HG02943 (cell line): Measurements from ENCODE around the gene CACNA1C.

Experiments used
- ATAC-seq: cut with Tn5 transposase; IDR thresholded peaks from one replicate; pipeline ENCODE4 v1.9.1; 2021; ENCODE audit warnings: mild to moderate bottlenecking, low read depth, moderate library complexity; ENCODE audit not compliant: unreplicated experiment

Gene CACNA1C

DNA sequence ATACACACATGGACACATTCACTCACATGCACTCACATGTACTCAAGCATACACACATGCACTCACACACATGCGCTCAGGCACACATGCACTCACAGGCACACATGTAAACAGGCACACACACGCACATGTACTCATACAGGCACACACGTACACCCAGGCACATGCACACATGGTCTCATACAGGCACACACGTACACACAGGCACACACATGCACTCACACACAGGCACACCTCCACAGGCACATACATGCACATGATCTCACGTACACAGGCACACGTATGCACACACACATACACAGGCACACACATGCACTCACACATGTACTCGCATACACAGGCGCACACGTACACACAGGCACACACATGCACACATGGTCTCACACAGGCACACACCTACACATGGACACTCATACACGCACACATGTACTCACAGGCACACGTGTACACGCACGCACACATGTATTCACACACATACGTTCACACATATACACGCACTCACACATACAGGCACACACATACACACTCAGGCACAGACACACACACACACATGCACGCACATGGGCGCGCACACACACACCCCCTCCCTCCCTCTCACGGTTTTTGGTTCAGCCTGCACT, 138.9 kb downstream of the CACNA1C start:
- ATAC-seq: no peak

DNA sequence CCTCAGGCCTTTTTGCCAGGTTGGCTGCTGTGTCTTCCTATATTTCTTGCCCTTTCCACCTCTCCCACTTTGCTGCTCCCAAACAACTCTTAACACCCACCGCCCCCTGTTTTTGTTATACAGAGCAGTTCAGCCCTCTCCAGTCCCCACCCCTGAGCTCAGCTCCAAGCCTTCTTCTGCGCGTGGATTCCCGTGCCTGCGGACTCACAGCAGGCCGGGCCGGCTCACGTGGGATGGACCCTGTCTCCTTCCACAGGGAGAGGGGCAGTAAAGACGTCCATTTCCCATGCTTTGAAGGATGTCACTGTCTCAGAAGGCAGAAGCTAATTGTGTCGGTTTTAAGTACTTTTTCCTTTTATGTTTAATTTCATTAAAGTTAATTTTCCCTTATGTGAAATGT, 139.4 kb downstream of the CACNA1C start:
- ATAC-seq: no peak

DNA sequence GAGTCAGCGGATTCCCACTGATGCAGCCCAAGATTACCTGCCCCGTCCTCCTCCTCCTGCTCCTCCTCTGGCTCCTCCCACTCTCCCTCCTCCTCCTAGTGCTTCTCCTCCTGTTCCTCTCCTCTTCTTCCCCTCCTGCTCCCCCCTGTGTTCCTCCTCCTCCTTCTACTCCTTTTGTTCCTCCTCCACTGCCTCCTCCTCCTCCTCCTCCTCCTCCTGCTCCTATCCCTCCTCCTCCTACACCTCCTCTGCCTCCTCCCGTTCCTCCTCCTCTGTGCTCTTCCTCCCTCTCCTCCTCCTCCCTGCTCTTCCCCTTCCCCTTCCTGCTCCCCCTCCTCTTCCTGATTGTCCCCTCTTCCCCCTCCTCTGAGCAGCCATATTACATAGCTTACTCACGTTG, 141.3 kb downstream of the CACNA1C start:
- no peak for ATAC-seq

DNA sequence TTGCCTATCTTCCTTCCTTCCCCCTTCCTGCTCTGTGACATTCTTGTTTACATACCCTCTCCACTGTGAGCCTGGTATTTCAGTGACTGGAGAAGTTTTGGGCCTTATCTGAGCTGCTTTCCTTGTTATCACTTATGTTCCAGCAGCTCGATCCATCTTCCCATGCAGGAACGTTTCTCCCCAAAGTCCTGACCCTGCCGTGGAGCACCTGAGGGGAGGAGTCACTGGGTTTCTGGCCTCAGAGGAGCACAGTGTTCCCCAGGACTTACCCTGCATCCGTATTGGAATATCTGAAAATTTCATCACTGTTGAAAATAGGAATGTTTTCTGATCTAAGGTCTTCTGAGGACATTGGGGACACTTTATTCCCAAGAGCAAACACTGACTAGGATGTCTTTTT, 141.8 kb downstream of the CACNA1C start:
- ATAC-seq: no peak

DNA sequence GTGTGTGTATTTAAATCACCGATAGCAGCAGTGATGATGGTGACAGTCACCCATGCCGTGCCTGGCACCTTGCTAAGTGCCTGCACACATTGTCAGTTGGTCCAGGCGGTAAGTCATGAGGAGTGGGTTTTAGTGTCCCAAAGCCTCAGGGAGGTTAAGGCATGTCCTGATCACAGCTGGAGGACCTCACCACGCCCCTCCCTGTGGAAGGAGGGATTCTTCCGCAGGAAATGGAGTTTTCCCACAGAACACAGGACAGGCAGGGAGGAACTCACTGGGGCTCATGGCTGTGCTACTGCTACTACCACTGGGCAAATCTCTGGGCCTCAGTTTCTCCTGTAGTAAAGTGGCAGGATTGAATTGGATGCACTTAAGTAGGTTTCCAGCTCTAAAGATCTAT, 142.3 kb downstream of the CACNA1C start:
- ATAC-seq: no peak

DNA sequence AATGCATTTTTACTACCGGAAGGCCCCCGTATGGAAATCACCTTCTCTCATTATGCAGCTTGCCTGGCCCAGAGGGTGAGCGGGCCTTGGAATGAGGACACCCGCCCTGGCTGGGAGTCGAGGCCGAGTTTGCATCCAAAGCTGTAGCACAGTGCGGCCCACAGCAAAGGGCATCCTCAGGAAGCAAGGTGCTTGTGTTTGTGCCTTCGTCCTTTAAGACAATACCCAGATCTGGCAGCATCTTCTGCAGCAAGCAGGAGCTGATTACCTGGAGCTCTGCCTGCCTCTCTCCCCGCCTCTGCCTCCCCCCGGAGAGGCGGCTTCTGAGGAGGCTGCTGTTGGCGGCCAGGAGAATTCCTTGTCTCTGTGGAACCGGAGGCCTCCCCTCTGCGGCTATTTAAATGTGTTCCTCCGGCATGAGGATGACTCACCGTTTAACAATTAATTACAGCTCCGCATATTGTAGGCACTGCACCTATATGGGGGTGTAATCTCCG, 145.3 kb downstream of the CACNA1C start:
- ATAC-seq: no peak

DNA sequence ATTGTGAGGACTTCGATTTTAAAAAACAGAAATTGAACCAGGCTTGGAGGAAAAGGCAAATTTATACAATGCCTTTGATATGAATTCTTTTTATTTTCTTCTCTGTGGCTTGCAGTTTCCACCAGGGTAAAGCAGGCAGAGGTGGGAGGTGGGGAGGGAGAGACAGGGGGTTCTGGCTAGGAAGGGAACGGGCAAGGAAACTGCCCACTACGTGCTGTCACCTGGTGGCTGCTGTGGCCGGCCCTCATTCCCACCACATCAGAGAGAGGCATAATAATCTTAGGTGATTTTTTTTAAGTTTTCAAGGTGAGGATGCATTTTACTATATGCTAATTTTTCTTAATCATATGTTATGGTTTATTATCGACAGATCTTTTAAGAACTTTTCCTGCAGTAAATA, 145.8 kb downstream of the CACNA1C start:
- ATAC-seq: no peak

DNA sequence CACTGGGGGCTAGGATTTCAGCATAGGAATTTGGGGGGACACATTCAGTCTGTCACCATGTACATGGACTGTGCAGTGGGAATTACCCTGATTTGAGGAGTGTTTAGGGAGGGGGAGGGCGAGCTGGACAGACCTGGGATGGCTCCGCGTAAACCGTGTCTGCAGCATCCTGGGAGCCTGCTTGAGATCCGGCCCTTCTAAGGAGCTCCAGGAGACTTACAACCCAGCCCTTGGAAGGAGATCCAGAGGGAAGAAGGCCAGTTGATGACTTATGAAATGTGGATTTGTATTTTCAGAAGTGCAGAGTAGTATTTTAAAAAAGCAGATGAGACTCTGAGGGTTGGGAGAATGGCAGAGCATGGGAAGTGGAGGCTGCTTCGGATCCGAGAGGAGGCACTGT, 153.2 kb downstream of the CACNA1C start:
- no peak for ATAC-seq

DNA sequence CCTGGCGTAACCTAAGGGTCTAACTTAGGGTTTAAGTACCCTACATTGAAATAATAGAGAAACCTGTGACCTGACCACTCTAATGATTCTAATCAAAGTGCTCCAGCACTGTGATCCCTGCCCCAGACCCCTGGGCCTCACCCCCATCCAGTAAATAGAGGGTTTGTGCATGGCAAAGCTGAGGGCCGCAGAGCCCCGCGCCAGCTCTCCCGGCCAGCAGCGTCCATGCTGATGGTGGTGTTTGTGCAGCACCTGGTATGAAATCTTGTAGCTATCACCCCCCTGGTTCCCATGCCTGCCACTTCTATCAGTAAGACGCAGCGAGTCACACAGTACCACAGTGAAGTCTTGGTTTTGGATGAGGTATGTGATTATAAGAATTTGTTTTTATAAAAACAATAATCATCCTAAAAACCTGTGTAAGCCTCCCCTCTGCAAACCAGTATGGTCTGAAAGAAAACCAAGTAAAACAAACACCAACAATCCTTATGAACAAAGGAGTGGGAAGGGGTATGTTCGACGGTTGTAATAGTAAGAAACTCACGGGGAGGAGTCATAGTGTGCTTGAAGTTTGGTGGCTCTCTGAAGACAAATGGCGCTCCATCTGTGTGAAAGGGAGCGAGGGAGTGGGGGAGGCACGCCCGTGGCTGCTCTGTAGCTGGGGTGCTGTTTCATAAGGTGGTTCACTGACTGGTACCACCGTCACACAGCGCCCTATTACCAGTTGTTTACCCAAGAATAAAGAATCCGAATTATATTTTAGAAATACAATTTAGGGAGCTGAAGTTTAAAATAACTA, 156.2 kb downstream of the CACNA1C start:
- no peak for ATAC-seq

DNA sequence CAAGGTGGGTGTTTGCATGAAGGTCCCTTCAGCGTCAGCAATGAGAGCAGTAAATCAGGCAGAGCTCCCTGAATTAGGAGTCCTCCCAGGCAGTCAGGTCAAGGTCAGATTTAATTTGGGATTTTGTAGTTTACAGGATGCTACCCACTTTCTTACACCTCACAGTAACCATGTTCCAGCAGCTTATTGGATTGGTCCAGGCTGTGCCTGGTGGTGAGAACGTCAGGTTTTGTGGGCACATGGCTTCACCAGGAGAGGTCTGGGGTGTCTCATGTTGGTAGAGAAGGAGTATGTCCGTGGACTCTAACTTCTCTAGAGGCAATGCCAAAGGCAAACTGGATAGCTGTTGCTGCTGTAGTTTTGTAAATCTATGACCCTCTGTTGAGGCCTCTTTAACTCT, 158.3 kb downstream of the CACNA1C start:
- ATAC-seq: no peak

DNA sequence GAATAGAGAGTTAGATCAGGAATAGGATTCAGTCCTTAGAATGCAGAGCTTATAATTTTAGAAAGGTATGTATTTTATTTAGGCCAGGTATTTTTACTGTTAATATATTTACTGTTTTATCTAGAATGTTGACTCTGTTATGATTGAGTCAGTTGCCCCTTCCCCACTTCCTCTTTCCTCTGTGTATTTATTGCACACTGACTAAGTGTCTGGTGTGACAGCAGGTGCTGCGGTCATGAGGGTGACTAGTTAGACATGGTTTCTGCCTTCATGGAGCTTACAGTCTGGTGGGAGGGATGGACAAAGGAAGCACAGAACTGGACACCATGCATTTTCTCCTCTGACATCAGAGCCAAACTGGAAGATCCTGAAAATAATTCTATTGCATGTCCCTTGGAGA, 159.8 kb downstream of the CACNA1C start:
- no peak for ATAC-seq

DNA sequence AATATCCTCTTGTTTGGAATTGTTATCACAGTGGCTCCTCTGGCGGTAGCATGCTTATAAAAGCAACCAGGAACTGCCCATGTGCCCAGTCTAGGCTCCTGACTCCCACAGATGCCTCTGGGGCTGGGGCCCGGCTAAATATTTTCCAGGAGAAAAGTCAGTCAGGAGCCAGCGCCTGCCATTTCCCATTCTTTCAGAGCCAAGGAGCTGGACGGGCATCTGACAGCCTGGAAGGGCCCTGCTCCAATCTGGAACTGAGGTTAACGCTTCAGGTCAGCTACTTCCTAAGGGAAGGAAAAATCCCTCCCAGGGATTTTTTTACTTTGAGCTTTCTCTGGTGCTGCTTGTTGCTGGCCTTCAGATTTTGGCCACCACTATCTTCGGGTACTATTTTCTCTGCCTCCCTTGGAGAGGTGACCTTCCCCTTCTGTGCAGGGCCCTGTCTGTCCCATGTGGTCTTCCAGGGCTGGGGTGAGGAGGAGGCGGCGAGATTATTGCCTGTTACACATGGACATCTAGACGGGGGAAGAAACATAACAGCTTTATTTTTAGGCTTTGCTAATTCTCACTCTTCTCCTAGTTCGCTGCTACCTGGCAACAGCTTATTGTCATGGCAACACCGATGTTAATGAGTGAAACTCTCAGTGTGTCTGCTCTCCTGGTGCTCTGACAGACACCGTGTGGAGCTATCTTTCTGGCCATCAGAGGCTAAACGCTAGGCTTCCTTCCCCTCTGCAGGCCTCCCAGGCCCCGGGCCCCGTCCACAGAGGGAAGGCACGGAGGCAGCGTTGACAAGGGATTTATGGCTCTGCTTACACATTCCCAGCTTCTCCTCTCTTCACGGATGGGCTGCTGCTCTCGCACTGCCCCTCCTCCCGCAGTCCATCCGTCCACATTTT, 160.4 kb downstream of the CACNA1C start:
- no peak for ATAC-seq

DNA sequence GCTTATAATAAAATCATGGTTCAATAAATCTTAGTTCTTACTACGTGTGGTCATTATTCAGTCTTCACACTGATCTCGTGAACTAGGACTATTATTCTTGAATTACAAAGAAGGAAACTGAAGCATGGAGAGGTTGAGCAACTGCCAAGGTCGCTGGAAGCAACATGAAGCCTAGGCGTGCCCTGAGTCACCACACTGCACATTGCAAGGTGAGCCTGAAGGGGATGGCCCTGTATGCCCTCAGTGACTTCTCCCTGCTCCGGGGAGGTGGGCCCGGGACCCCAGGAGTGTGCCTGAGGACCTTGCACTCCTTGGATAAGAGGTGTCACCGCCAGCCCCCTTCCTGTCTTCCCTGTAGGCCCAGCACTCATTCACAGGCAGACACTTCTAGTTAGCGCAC, 161.6 kb downstream of the CACNA1C start:
- ATAC-seq: no peak

DNA sequence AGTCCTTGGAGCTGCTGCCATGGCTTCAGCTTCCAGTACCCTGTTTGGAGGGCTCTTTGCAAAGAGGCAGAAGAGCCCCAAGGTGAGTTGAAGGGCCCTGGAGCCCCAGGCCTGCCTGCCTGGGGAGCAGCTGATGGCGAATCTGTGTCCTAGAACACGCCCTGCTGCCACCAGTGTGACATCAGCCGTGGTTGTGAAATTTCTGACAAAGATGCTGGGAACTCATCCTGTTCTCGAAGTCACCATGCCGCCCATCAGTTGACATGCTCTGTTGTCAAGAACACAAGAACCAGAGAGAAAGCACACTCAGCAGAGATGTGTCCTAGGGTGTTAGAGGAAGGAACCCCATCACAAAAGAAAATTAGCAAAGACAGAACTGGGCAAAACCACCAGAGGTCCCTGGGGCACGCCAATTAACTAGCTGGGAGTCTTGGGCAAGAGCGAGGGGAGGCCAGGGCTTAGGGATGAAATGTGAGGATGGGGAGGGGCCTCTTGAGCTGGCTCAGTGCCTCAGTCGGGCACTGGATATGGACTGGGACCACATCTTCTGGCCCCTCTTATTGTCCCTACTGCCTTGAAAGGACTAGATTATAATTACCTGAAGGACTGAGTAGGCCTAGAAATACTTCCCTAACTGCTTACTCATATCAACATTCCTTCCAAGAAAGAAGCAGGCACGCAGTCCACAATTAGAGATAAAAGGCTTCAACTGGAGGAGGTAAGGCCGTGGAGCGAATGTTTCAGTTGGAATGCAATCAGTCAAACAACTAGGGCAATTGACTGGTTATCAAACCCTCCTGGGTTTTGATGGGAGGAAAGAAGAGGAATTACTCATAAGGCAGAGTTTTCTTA, 163.1 kb downstream of the CACNA1C start:
- no peak for ATAC-seq

DNA sequence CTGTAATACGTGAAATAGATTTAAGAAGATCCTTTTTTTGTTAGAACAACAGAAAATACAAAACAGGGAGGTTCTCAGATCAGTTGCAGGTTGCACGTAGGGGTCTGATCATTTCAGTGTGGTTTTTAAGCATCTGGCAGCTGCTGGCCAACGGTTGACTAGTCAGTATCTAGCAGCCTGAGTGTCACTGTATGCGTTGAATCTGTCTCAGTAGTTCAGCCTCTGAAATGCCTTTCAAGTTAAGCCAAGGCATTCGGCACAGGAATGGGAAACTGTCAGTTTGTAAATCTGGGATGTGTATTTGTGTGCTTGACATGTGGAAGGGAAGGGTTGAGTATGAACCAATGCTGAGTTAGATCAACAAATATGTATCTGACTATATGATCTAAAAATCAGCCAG, 165.9 kb downstream of the CACNA1C start:
- ATAC-seq: no peak

DNA sequence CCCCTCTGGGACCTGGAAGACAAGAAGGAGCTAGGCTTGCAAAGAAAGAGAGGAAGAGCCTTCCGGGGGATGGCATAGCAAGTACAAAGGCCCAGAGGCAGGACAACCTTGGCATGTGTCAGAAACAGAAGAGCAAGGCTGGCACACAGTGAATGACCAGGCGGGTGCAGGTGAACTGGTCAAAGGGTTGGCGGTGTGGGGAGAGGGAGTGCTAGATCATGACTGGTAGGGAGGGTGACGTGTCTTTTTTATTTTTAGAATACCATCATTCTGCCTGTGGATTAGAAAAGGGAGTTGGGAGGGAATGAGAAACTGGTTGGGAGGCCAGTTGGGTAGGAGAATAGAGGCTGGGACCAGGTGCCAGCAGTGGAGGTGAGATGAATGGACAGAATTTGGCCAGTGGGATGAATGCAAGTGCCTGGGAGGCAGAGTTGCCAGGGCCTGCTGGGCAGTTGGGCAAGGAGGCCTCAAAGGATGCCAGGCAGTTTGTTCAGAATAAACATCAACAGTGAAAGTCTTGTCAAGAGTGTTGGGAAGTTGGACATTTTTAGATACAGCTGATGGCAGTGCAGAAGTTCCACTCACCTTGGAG, 168.3 kb downstream of the CACNA1C start:
- no peak for ATAC-seq

DNA sequence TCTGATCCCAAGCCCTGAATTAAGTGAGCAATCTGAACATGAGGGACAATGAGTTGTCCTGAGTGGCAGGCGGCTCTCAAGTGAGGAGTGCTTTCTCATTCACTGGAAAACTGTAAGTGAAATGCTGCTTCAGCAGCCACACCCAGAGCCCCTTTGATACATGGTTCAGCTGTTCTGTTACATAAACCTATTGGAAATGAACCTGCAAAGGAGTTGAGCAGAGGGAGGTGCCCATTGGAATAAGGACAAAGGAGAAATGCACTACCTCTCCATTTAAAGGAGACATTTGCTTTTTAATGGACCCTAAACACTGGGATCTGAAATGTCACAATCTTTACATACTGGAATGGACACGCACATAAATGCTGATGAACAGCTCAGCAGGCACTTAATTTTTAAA, 169.9 kb downstream of the CACNA1C start:
- no peak for ATAC-seq

DNA sequence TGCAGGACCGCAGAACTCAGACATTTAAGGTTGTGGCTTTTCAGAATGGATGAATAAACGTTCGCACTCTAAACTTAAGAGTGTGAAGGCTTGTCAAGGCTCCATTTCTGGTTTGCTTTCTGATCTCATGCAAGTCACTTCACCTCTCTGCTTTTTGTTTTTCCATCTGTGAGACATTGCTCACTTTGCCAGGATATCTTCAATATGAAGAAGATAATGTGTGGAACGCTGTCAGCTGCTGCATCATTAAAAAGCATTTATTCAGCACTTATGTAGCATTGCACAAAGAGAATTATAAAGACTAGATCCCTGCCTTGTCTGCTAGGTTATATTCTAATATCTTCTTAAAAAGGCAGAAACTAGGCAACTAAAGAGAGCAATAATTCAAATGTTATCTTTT, 172.2 kb downstream of the CACNA1C start:
- ATAC-seq: no peak

DNA sequence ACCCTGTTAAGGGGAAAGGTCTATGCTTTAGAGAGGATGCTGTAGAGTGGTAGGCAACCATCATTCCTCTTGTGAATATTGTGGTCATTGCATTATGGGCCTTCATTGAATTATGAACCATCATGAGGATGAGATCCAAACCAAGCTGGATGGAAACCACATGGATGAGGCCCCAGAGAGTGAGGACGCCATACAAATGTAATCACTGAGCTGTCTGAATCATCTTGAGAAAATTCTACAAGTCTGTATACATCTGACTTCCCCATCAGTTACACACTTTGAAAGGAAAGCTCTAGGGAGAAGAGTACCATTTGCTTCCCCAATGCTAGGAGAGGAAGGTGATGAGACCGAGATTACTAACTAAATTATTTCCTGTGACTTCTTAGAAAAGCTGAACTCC, 172.9 kb downstream of the CACNA1C start:
- ATAC-seq: no peak

DNA sequence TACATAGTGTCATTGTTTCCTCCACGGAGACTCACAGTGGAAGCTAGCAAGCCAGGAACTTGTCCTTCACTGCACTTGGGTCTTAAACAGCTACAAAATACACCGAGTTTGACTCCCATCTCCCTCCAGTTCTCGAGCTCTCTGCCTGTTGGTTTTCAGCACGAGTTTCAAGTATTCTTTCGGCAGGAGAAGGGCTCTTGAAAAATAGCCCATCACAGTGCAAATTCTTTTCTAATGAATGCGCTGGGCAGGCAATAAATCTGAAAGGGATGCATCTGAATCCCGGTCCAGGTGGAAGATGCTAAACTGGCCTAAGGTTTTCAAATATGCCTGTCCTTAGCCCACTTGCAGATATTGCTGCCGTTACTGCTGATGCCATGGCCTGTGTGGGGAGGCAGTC, 173.9 kb downstream of the CACNA1C start:
- ATAC-seq: no peak
